ENCODE data around the gene CNTNAP2.

The CNTNAP2 gene

GRCh38 chr7:147861058-147861716, 1744.6 kb downstream of the CNTNAP2 start:
- Histone ChIP-seq H3K36me3 (ENCODE audit: insufficient read depth, low read length) (no peaks in the 10 kb centered on the region), H3K4me2 (ENCODE audit: insufficient read depth, low read length) (no peak overlapping the region), H3K4me1 (ENCODE audit: insufficient read depth, low read length) (no peaks in the 10 kb centered on the region), H2AFZ (ENCODE audit: low read depth, low read length) (no peak overlapping the region), H3K79me2 (ENCODE audit: insufficient read depth, low read length) (no peaks in the 10 kb centered on the region), H3K27me3 (ENCODE audit: insufficient read depth, low read length, poor library complexity) (no peaks in the 10 kb centered on the region), H3K9me3 (ENCODE audit: insufficient read depth, low read length, severe bottlenecking) (no peaks in the 10 kb centered on the region), H3K9ac (ENCODE audit: low read depth, low read length) (no peak overlapping the region), H4K20me1 (ENCODE audit: insufficient read depth, low read length) (no peaks in the 10 kb centered on the region), H3K27ac (ENCODE audit: low read length) (no peak overlapping the region), H3K4me3 (ENCODE audit: low read depth in 1 of 2, low read length in 2 of 2) (no peak overlapping the region)
- DNase-seq (no peak), ATAC-seq (ENCODE audit: insufficient read depth, low read depth) (no peak)
- TF ChIP-seq EZH2 (IDR thresholded peaks at IDR 0.05; ENCODE audit: borderline replicate concordance, low read depth, low read length, severe bottlenecking) (no peak), CTCF (IDR thresholded peaks at IDR 0.05; ENCODE audit: borderline replicate concordance, extremely low read depth, low read length, poor library complexity, severe bottlenecking) (no peak)

GRCh38 chr7:147861945-147862344, 1745.3 kb downstream of the CNTNAP2 start:
- H3K4me2 ChIP-seq (ENCODE audit: insufficient read depth, low read length) = no peak overlapping the region
- no peak overlapping the region for H3K9ac ChIP-seq (ENCODE audit: low read depth, low read length)
- DNase-seq = no peak
- H2AFZ ChIP-seq (ENCODE audit: low read depth, low read length) = no peak overlapping the region
- ATAC-seq (ENCODE audit: insufficient read depth, low read depth) = no peak
- TF ChIP-seq EZH2 (IDR thresholded peaks at IDR 0.05; ENCODE audit: borderline replicate concordance, low read depth, low read length, severe bottlenecking) = no peak
- no peak for TF ChIP-seq CTCF (IDR thresholded peaks at IDR 0.05; ENCODE audit: borderline replicate concordance, extremely low read depth, low read length, poor library complexity, severe bottlenecking)
- H3K27me3 ChIP-seq (ENCODE audit: insufficient read depth, low read length, poor library complexity) = no peaks in the 10 kb centered on the region
- H4K20me1 ChIP-seq (ENCODE audit: insufficient read depth, low read length) = no peaks in the 10 kb centered on the region
- H3K4me3 ChIP-seq (ENCODE audit: low read depth in 1 of 2, low read length in 2 of 2) = no peak overlapping the region
- H3K27ac ChIP-seq (ENCODE audit: low read length) = no peak overlapping the region
- H3K9me3 ChIP-seq (ENCODE audit: insufficient read depth, low read length, severe bottlenecking) = no peaks in the 10 kb centered on the region
- H3K79me2 ChIP-seq (ENCODE audit: insufficient read depth, low read length) = no peaks in the 10 kb centered on the region
- H3K36me3 ChIP-seq (ENCODE audit: insufficient read depth, low read length) = no peaks in the 10 kb centered on the region
- H3K4me1 ChIP-seq (ENCODE audit: insufficient read depth, low read length) = no peaks in the 10 kb centered on the region

GRCh38 chr7:147869456-147869855, 1752.9 kb downstream of the CNTNAP2 start:
- no peaks in the 10 kb centered on the region for H3K4me1 ChIP-seq (ENCODE audit: insufficient read depth, low read length)
- no peaks in the 10 kb centered on the region for H3K27me3 ChIP-seq (ENCODE audit: insufficient read depth, low read length, poor library complexity)
- H3K27ac ChIP-seq (ENCODE audit: low read length) = no peak overlapping the region
- no peak overlapping the region for H2AFZ ChIP-seq (ENCODE audit: low read depth, low read length)
- H3K4me2 ChIP-seq (ENCODE audit: insufficient read depth, low read length) = no peak overlapping the region
- H3K79me2 ChIP-seq (ENCODE audit: insufficient read depth, low read length) = no peaks in the 10 kb centered on the region
- no peak for DNase-seq
- ATAC-seq (ENCODE audit: insufficient read depth, low read depth) = no peak
- no peaks in the 10 kb centered on the region for H4K20me1 ChIP-seq (ENCODE audit: insufficient read depth, low read length)
- H3K36me3 ChIP-seq (ENCODE audit: insufficient read depth, low read length) = no peaks in the 10 kb centered on the region
- H3K4me3 ChIP-seq (ENCODE audit: low read depth in 1 of 2, low read length in 2 of 2) = no peak overlapping the region
- no peak for TF ChIP-seq CTCF (IDR thresholded peaks at IDR 0.05; ENCODE audit: borderline replicate concordance, extremely low read depth, low read length, poor library complexity, severe bottlenecking)
- no peak for TF ChIP-seq EZH2 (IDR thresholded peaks at IDR 0.05; ENCODE audit: borderline replicate concordance, low read depth, low read length, severe bottlenecking)
- no peaks in the 10 kb centered on the region for H3K9me3 ChIP-seq (ENCODE audit: insufficient read depth, low read length, severe bottlenecking)
- no peak overlapping the region for H3K9ac ChIP-seq (ENCODE audit: low read depth, low read length)
